NCI-H128 (cell line): ENCODE measurements around the gene HPS1.
"Not testable (repeated sequence)": the region's sequence is repeated elsewhere in the genome, so short reads cannot be mapped to it uniquely, and the experiment has no call there.

Experiments used
- DNase-seq: peaks from one replicate; lab custom pipeline; 2025; ENCODE audit not compliant: unreplicated experiment; lab: John Stamatoyannopoulos, UW

HPS1 gene

GRCh38 chr10:98396096-98397063, 50.4 kb downstream of the HPS1 start:
- no peak for DNase-seq

DNA sequence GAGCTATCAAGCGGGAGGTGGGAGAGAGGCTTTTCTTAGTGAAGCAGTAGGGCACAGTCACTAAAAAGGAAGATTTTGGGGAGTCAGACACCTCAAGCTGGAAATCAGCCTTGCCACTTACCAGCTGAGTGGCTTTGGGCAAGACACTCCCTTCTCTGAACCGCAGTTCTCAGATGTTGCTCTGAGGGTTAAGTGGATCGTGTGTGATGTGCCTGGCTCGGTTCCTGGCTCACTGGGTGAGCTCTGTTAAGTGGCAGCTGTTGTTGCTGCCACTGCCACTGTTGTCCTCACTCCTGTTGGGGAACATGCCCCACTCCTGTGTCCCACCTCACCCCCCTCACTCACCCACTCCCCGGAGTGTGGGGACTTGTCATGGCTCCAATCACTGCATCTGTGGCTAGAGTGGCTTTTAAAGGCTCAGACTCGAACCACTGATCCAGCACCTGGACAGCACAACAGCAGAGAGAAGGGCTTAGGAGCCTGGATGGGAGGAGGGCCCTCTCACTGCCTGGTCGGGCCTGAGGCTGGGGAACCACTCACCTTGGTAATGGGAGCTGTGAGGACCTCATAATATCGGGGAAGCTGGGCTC, 51.8 kb downstream of the HPS1 start:
- DNase-seq = no peak

GRCh38 chr10:98391578-98391991, 55.1 kb downstream of the HPS1 start:
- no peak for DNase-seq

GRCh38 chr10:98391065-98391464, 55.7 kb downstream of the HPS1 start:
- no peak for DNase-seq

GRCh38 chr10:98390406-98390805, 56.3 kb downstream of the HPS1 start:
- no peak for DNase-seq

DNA sequence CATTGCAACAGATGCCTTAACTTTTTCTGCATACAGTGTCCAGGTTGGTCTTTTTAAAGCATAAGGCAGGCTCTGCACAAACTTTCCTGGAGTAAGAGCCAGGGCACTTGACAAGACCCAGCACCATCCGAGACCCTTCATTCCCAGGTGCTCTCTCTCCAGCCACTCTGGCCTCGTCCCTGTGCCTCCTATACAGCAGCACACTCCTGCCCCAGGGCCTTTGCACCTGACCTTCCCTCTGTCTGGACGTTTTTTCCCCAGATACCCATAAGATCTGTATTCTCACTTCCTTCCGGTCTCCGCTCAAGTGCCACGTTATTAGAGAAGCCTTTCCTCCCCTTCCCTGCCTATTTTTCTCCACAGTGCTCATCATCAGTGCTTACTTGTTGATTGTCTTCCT, 57.3 kb downstream of the HPS1 start:
- no peak for DNase-seq

- DNase-seq = no peak
Measured at GRCh38 chr10:98388101-98388655, 58.6 kb downstream of the HPS1 start.

- DNase-seq = no peak
Measured at GRCh38 chr10:98384531-98385133, 62.1 kb downstream of the HPS1 start.

GRCh38 chr10:98383869-98384268, 62.9 kb downstream of the HPS1 start:
- DNase-seq = no peak

DNA sequence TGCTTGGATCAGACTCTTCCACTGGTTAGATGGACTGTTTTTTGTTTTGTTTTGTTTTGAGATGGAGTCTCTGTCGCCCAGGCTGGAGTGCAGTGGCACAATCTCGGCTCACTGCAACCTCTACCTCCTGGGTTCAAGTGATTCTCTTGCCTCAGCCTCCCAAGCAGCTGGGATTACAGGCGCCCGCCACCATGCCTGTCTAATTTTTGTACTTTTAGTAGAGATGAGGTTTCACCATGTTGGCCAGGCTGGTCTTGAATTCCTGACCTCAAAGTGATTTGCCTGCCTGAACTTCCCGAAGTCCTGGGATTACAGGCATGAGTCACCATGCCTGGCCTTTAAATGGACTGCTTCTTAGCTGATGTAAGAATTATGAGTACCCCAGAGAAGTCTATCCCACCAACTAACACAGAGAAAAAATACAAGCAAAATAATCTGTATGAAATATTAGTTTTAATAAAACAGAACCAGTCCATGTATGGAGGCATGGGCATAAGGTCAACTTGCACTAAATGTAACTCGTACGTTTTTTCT, 63.5 kb downstream of the HPS1 start:
- not testable (repeated sequence) for DNase-seq

- DNase-seq = no peak
Measured at GRCh38 chr10:98382691-98383101, 64.0 kb downstream of the HPS1 start.

DNA sequence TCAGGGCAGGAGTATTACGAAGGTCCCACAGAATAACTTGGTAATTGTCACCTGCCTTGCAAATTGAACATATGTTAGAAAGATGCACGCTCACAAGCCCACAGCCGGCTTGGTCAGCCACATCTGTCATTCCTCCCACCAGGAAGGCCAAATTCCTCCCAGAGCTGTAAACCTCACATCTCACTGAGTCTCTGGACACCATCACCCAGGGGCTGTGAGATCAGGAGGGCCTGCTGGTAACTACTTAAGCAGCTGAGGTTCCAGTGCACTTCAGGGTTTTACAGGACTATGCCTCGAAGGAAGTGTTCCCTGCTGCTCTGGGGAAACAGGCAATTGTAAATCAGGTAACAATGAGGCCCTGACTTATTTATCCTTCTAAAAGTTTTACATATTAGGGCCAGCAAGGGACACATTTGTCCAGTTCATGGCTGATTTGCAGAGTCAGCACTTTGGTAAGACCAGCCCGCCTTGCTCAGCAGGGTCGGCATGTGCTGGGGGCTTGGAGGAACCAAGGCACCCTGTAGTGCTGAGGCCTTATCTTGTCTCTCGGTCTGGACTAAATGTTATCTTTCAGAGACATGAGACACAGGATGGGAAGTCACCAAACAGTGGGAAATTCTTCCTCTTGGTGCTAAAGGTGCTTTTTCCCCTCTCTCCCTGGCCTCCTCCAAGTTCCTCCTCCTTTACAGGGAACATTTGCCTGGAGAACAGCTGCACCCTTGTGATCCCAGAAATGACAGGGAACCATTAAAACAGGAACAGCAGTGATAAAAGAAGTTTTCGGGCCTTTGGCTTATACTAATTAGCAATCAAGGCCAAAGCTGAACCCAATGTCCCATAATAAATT, 66.0 kb downstream of the HPS1 start:
- no peak for DNase-seq

GRCh38 chr10:98378722-98379121, 68.0 kb downstream of the HPS1 start:
- DNase-seq = no peak

DNA sequence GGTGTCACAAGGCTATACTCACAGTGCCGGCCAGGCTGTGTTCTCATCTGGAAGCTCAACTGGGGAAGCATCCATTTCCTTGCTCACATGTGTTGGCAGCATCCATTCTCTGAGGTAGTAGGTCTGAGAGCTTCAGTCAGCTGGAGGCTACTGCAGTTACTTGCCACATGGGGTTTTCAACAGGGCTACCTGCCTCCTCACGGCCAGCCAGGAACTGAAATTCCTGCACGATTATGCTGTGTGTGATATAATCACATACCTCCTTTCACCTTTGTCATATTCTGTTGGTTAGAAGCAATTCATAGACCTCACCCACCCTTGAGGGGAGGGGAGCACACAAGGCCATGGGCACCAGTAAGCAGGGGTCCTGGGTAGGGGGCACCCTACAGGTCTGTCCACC, 69.2 kb downstream of the HPS1 start:
- DNase-seq = no peak

GRCh38 chr10:98377001-98377400, 69.7 kb downstream of the HPS1 start:
- no peak for DNase-seq

- peak; percentile 72 for DNase-seq
Measured at GRCh38 chr10:98376485-98376884, 70.2 kb downstream of the HPS1 start.

DNA sequence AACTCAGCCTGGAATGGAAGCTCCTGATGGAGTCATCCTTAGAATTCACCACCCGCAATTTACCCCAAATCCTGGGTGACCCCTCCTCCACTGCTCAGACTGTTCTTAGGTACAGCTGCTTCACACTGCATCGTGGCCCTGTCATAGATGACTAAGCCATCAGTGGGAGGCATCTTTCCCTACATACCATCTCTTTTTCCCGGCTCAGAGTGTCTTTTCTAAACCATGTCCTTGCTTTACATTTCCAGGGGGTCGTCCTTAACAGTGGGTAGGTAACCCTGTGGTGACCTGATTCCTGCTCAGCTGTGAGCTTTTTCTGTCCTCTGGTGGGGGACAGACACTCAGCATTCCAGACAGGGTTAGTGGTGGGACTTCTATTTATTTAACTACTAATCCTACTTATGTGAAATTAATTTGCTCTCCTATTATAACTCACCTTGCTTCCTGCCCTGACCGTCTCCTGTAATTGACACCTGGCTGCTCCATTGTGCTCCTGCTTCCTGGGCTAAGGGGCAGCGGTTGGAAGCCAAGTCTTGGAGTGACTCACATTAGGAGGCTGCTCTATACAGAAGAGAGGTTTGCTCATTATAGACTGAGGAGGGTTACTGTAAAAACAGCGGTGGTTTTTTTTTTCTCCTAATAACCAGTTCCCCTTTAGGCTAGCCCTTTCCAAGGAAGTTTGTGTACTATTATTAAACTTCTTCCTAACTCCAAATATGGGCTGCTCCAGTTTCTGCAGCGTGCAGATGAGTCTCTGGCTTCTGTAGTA, 72.3 kb downstream of the HPS1 start:
- DNase-seq = no peak

DNA sequence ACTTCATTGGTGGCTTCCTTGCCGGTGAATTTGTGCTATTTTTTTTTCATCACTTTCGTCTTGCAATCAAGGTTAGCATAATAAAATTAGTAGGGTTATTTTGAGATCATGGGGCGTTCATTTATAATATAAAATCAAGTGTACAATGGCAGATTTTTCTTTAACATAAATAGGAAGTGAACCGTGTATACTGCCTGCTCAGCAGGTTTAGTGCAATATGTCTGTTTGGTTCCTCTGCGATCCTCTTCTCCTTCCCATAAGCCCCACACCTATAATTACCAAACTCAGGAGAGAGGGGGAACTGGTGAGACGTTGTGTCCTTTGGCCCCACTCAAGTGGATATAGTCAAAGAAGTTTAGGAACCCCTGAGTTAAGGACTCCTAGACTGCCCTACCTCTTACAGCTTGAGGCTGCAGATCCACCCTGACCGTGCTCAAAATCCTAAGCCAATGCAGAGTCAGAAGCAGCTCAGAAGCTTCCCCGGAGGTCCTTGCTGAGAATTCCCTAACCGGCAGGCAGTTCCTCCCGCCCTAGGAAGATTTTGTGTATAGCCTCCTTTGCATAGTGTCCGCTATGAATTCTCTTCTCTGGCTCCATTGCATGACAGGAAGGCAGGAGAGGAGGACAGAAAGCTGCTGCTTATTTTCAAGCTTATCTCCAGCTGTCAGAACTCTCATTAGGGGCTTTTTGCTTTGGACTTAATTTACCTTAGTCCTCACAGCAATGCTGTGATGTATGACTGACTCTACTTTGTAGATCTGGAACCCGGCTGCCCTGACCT, 73.3 kb downstream of the HPS1 start:
- no peak for DNase-seq
